Smooth muscle cell (in vitro differentiated cells): ENCODE results near the gene YIPF6. TPM values are rescaled to one million over a fixed set of nuclear protein-coding genes. Genes with fewer than 3 reads are reported as not detected.
"Not testable (repeated sequence)": the region's sequence is repeated elsewhere in the genome, so short reads cannot be mapped to it uniquely, and the experiment has no call there.

Experiments used
- DNase-seq: peaks from one replicate; lab custom pipeline; 2025; ENCODE audit not compliant: unreplicated experiment; lab: John Stamatoyannopoulos, UW
- H2AFZ ChIP-seq: fragments of 200-600 bp; sonication (generic); 2 replicates; pipeline ENCODE4 v1.6.0; 2016; ENCODE audit warnings: antibody characterized with exemption, low read depth, mild to moderate bottlenecking
- H3F3A ChIP-seq: fragments of 200-600 bp; sonication (generic); 2 replicates; pipeline ENCODE4 v1.6.0; 2017; ENCODE audit warnings: antibody characterized with exemption, low read depth
- H3K27ac ChIP-seq: fragments of 200-600 bp; sonication (generic); 2 replicates; pipeline ENCODE4 v1.5.1; 2016; ENCODE audit warnings: low read depth, mild to moderate bottlenecking
- H3K27me3 ChIP-seq: fragments of 200-600 bp; sonication (generic); 2 replicates; pipeline ENCODE4 v1.6.1; 2016; ENCODE audit warnings: low read depth, mild to moderate bottlenecking
- H3K36me3 ChIP-seq: fragments of 200-600 bp; sonication (generic); 2 replicates; pipeline ENCODE4 v1.5.1; 2016; ENCODE audit warnings: low read depth
- H3K4me1 ChIP-seq: fragments of 200-600 bp; sonication (generic); 2 replicates; pipeline ENCODE4 v1.5.1; 2016; ENCODE audit warnings: low read depth
- H3K4me2 ChIP-seq: fragments of 200-600 bp; sonication (generic); 2 replicates; pipeline ENCODE4 v1.6.0; 2016; ENCODE audit warnings: mild to moderate bottlenecking
- H3K4me3 ChIP-seq: fragments of 200-600 bp; sonication (generic); 2 replicates; pipeline ENCODE4 v1.5.1; 2016; ENCODE audit warnings: mild to moderate bottlenecking
- H3K79me2 ChIP-seq: fragments of 200-600 bp; sonication (generic); 2 replicates; pipeline ENCODE4 v1.6.0; 2016; ENCODE audit warnings: low read depth, mild to moderate bottlenecking
- H3K9ac ChIP-seq: fragments of 200-600 bp; sonication (generic); 2 replicates; pipeline ENCODE4 v1.6.0; 2016; ENCODE audit warnings: low read depth
- H3K9me3 ChIP-seq: fragments of 200-600 bp; sonication (generic); replicated peaks from 2 replicates; pipeline ENCODE4 v1.5.1; 2016; ENCODE audit warnings: low read depth
- H4K20me1 ChIP-seq: fragments of 200-600 bp; sonication (generic); 2 replicates; pipeline ENCODE4 v1.6.0; 2016; ENCODE audit warnings: low read depth
- CTCF ChIP-seq: fragments of 200-600 bp; sonication (generic); IDR thresholded peaks from 2 replicates; pipeline ENCODE4 v1.5.1; 2017; ENCODE audit warnings: borderline replicate concordance, mild to moderate bottlenecking, antibody characterized with exemption; ENCODE audit not compliant: insufficient read depth, poor library complexity, severe bottlenecking
- WGBS: methylation state at CpG from one replicate; pipeline ENCODE4 v1.1.7; 2016; ENCODE audit warnings: low lambda C conversion rate; 5-methylcytosine and 5-hydroxymethylcytosine counted together
- polyA plus RNA-seq: library from polyadenylated mRNA; unstranded; fragments of >200 nt; fragmentation: Nextera tagmentation; extraction: Ambion mirVana; gene quantifications from 2 replicates; pipeline ENCODE4 v1.2.1, GENCODE V29; 2016
- total RNA-seq: library from RNA; depleted of rRNA; stranded (reverse); fragments of >200 nt; gene quantifications from 2 replicates; pipeline ENCODE4 v1.2.3, GENCODE V29; 2014

YIPF6 gene
- total and polyA plus RNA-seq, 2 experiments from 2014 or later: 32.6 to 36.0 TPM

GRCh38 chrX:68536884-68537283, 38.0 kb downstream of the YIPF6 start:
- no peak for TF ChIP-seq CTCF

GRCh38 chrX:68550193-68550592, 51.3 kb downstream of the YIPF6 start:
- Histone ChIP-seq H3K27me3 (no peaks in the 10 kb centered on the region), H3K36me3 (no peaks in the 10 kb centered on the region), H3K27ac (no peak overlapping the region), H3K79me2 (no peaks in the 10 kb centered on the region), H3K4me1 (no peaks in the 10 kb centered on the region), H3F3A (no peaks in the 10 kb centered on the region), H3K4me3 (no peak overlapping the region), H3K4me2 (no peak overlapping the region), H2AFZ (no peak overlapping the region), H4K20me1 (no peaks in the 10 kb centered on the region), H3K9me3 (no peaks in the 10 kb centered on the region), H3K9ac (no peak overlapping the region)
- TF ChIP-seq CTCF: no peak
- no peak for DNase-seq
- WGBS: 76% methylated on average over 3 of the region's 3 CpGs

More at GRCh38 chrX:68536884-68537283, 38.0 kb downstream of the YIPF6 start:
- no peaks in the 10 kb centered on the region for H3F3A ChIP-seq
- H3K4me2 ChIP-seq: no peak overlapping the region
- WGBS: 80% methylated on average over 2 of the region's 2 CpGs
- H3K9me3 ChIP-seq: no peaks in the 10 kb centered on the region
- no peak overlapping the region for H2AFZ ChIP-seq
- H3K4me1 ChIP-seq: no peaks in the 10 kb centered on the region
- no peak for DNase-seq
- no peaks in the 10 kb centered on the region for H3K36me3 ChIP-seq
- H3K9ac ChIP-seq: no peak overlapping the region
- no peak overlapping the region for H3K27ac ChIP-seq
- no peaks in the 10 kb centered on the region for H4K20me1 ChIP-seq
- no peaks in the 10 kb centered on the region for H3K27me3 ChIP-seq
- H3K4me3 ChIP-seq: no peak overlapping the region
- no peaks in the 10 kb centered on the region for H3K79me2 ChIP-seq

GRCh38 chrX:68556036-68556435, 57.2 kb downstream of the YIPF6 start:
- WGBS: 75% methylated on average over 4 of the region's 4 CpGs
- H3K27ac ChIP-seq: no peak overlapping the region
- H3K79me2 ChIP-seq: no peaks in the 10 kb centered on the region
- no peak for TF ChIP-seq CTCF
- H3K9me3 ChIP-seq: no peaks in the 10 kb centered on the region
- no peaks in the 10 kb centered on the region for H3K4me1 ChIP-seq
- H3K4me2 ChIP-seq: no peak overlapping the region
- H3F3A ChIP-seq: no peaks in the 10 kb centered on the region
- no peak for DNase-seq
- no peak overlapping the region for H2AFZ ChIP-seq
- no peaks in the 10 kb centered on the region for H3K36me3 ChIP-seq
- H3K4me3 ChIP-seq: no peak overlapping the region
- no peaks in the 10 kb centered on the region for H4K20me1 ChIP-seq
- no peaks in the 10 kb centered on the region for H3K27me3 ChIP-seq
- H3K9ac ChIP-seq: no peak overlapping the region

GRCh38 chrX:68557126-68557525, 58.3 kb downstream of the YIPF6 start:
- H4K20me1 ChIP-seq, H3K36me3 ChIP-seq, H3K4me1 ChIP-seq, H3K79me2 ChIP-seq, H3K4me3 ChIP-seq, H3K4me2 ChIP-seq, H3K27me3 ChIP-seq, H3K9me3 ChIP-seq, H3K9ac ChIP-seq, DNase-seq, H3F3A ChIP-seq, H2AFZ ChIP-seq, H3K27ac ChIP-seq: not testable (repeated sequence)
- WGBS: 85% methylated on average over 8 of the region's 8 CpGs

- not testable (repeated sequence) for H3K27me3 ChIP-seq, H3K36me3 ChIP-seq, DNase-seq, H3K9me3 ChIP-seq, H3K27ac ChIP-seq, H2AFZ ChIP-seq, H3K4me1 ChIP-seq, H3F3A ChIP-seq, H3K9ac ChIP-seq, H3K4me2 ChIP-seq, H4K20me1 ChIP-seq, H3K79me2 ChIP-seq, H3K4me3 ChIP-seq
- WGBS: 85% methylated on average over 4 of the region's 4 CpGs
Observed at GRCh38 chrX:68559905-68560304, 61.1 kb downstream of the YIPF6 start.
